Memory B cell (primary cell): ENCODE data around the gene APOD.

Experiments
- ATAC-seq: fragments of 150-1000 bp; cut with Tn5 transposase; 2 replicates; pipeline ENCODE4 v1.10.0; 2021; ENCODE audit warnings: low read depth, mild to moderate bottlenecking, moderate library complexity
- DNase-seq, 2 donors: peaks; one replicate each; pipeline ENCODE4 v3.0.0; 2022; ENCODE audit warnings: low spot score in 2 of 2
- H3K27ac Mint-ChIP-seq: one replicate; pipeline ENCODE4 v1.8.0; 2022; ENCODE audit warnings: mild to moderate bottlenecking, moderate library complexity, mixed read lengths
- H3K27me3 Mint-ChIP-seq: one replicate; pipeline ENCODE4 v1.8.0; 2022; ENCODE audit warnings: mixed read lengths
- H3K36me3 Mint-ChIP-seq: one replicate; pipeline ENCODE4 v1.8.0; 2022; ENCODE audit warnings: mild to moderate bottlenecking, mixed read lengths
- H3K4me1 Mint-ChIP-seq: one replicate; pipeline ENCODE4 v1.8.0; 2022; ENCODE audit warnings: mixed read lengths
- H3K4me3 Mint-ChIP-seq: one replicate; pipeline ENCODE4 v1.8.0; 2022; ENCODE audit warnings: mild to moderate bottlenecking, moderate library complexity, mixed read lengths
- H3K9me3 Mint-ChIP-seq: one replicate; pipeline ENCODE4 v1.8.0; 2022; ENCODE audit warnings: mixed read lengths

Gene APOD

GRCh38 chr3:195563317-195563716 is 20.4 kb downstream of the APOD start:
- Mint-ChIP-seq H3K9me3 (no peaks in the 10 kb centered on the region), H3K36me3 (no peaks in the 10 kb centered on the region), H3K27ac (no peak overlapping the region), H3K4me3 (no peak overlapping the region), H3K4me1 (peaks cover 2% of the 10 kb centered on the region), H3K27me3 (no peaks in the 10 kb centered on the region)
- DNase-seq = no peak
- no peak for ATAC-seq

- Mint-ChIP-seq H3K27me3 (no peaks in the 10 kb centered on the region), H3K36me3 (no peaks in the 10 kb centered on the region), H3K9me3 (no peaks in the 10 kb centered on the region), H3K4me3 (no peak overlapping the region), H3K4me1 (peaks cover 2% of the 10 kb centered on the region), H3K27ac (no peak overlapping the region)
- DNase-seq (no peak), ATAC-seq (no peak)
Observed at GRCh38 chr3:195559723-195560409, 23.9 kb downstream of the APOD start.

- no peak overlapping the region for H3K27ac Mint-ChIP-seq
- no peaks in the 10 kb centered on the region for H3K27me3 Mint-ChIP-seq
- ATAC-seq (peak; percentile 85), DNase-seq (peak in 1 of 2 donors; percentile 35)
- H3K9me3 Mint-ChIP-seq = no peaks in the 10 kb centered on the region
- H3K36me3 Mint-ChIP-seq = no peaks in the 10 kb centered on the region
- peaks cover 2% of the 10 kb centered on the region for H3K4me1 Mint-ChIP-seq
- H3K4me3 Mint-ChIP-seq = no peak overlapping the region
Observed at GRCh38 chr3:195558602-195559001, 25.1 kb downstream of the APOD start.

GRCh38 chr3:195557322-195557721 is 26.4 kb downstream of the APOD start:
- no peak overlapping the region for H3K4me3 Mint-ChIP-seq
- no peaks in the 10 kb centered on the region for H3K9me3 Mint-ChIP-seq
- DNase-seq (no peak), ATAC-seq (no peak)
- peaks cover 5% of the 10 kb centered on the region for H3K4me1 Mint-ChIP-seq
- no peak overlapping the region for H3K27ac Mint-ChIP-seq
- H3K36me3 Mint-ChIP-seq = no peaks in the 10 kb centered on the region
- no peaks in the 10 kb centered on the region for H3K27me3 Mint-ChIP-seq

GRCh38 chr3:195556390-195556789 is 27.4 kb downstream of the APOD start:
- no peak for DNase-seq
- Mint-ChIP-seq H3K4me3 (no peak overlapping the region), H3K4me1 (peaks cover 8% of the 10 kb centered on the region), H3K36me3 (no peaks in the 10 kb centered on the region), H3K9me3 (no peaks in the 10 kb centered on the region), H3K27me3 (no peaks in the 10 kb centered on the region), H3K27ac (no peak overlapping the region)
- ATAC-seq = peak; percentile 75

- no peak overlapping the region for H3K4me3 Mint-ChIP-seq
- H3K4me1 Mint-ChIP-seq = peaks cover 9% of the 10 kb centered on the region
- no peaks in the 10 kb centered on the region for H3K36me3 Mint-ChIP-seq
- DNase-seq (no peak), ATAC-seq (no peak)
- no peaks in the 10 kb centered on the region for H3K9me3 Mint-ChIP-seq
- H3K27me3 Mint-ChIP-seq = no peaks in the 10 kb centered on the region
- H3K27ac Mint-ChIP-seq = no peak overlapping the region
Observed at GRCh38 chr3:195555110-195555509, 28.6 kb downstream of the APOD start.

- H3K9me3 Mint-ChIP-seq = no peaks in the 10 kb centered on the region
- no peaks in the 10 kb centered on the region for H3K36me3 Mint-ChIP-seq
- ATAC-seq (no peak), DNase-seq (no peak)
- H3K4me3 Mint-ChIP-seq = no peak overlapping the region
- no peak overlapping the region for H3K27ac Mint-ChIP-seq
- peaks cover 13% of the 10 kb centered on the region for H3K4me1 Mint-ChIP-seq
- no peaks in the 10 kb centered on the region for H3K27me3 Mint-ChIP-seq
Observed at GRCh38 chr3:195554458-195554857, 29.3 kb downstream of the APOD start.

- Mint-ChIP-seq H3K4me1 (peaks cover 15% of the 10 kb centered on the region), H3K27ac (no peak overlapping the region), H3K36me3 (no peaks in the 10 kb centered on the region), H3K27me3 (no peaks in the 10 kb centered on the region), H3K4me3 (no peak overlapping the region), H3K9me3 (no peaks in the 10 kb centered on the region)
- ATAC-seq (no peak), DNase-seq (no peak)
Observed at GRCh38 chr3:195553268-195553667, 30.5 kb downstream of the APOD start.

- H3K27ac Mint-ChIP-seq = peak overlapping the region; percentile 73
- no peaks in the 10 kb centered on the region for H3K36me3 Mint-ChIP-seq
- peaks cover 23% of the 10 kb centered on the region for H3K4me1 Mint-ChIP-seq
- no peaks in the 10 kb centered on the region for H3K9me3 Mint-ChIP-seq
- H3K4me3 Mint-ChIP-seq = no peak overlapping the region
- DNase-seq = no peak
- no peaks in the 10 kb centered on the region for H3K27me3 Mint-ChIP-seq
- ATAC-seq = no peak
Observed at GRCh38 chr3:195551381-195551978, 32.3 kb downstream of the APOD start.

GRCh38 chr3:195550723-195551122 is 33.0 kb downstream of the APOD start:
- no peaks in the 10 kb centered on the region for H3K36me3 Mint-ChIP-seq
- H3K4me3 Mint-ChIP-seq = no peak overlapping the region
- no peaks in the 10 kb centered on the region for H3K27me3 Mint-ChIP-seq
- peak overlapping the region; percentile 89 for H3K27ac Mint-ChIP-seq
- H3K9me3 Mint-ChIP-seq = no peaks in the 10 kb centered on the region
- DNase-seq (no peak), ATAC-seq (no peak)
- peaks cover 28% of the 10 kb centered on the region for H3K4me1 Mint-ChIP-seq

GRCh38 chr3:195549931-195550519 is 33.7 kb downstream of the APOD start:
- Mint-ChIP-seq H3K4me3 (peak overlapping the region; percentile 72), H3K36me3 (no peaks in the 10 kb centered on the region), H3K27ac (peak overlapping the region; percentile 89), H3K4me1 (peaks cover 30% of the 10 kb centered on the region), H3K27me3 (no peaks in the 10 kb centered on the region), H3K9me3 (no peaks in the 10 kb centered on the region)
- ATAC-seq (peak; percentile 85), DNase-seq (peak; percentile 19 to 29)

GRCh38 chr3:195548987-195549386 is 34.8 kb downstream of the APOD start:
- no peak overlapping the region for H3K4me3 Mint-ChIP-seq
- no peaks in the 10 kb centered on the region for H3K36me3 Mint-ChIP-seq
- H3K27me3 Mint-ChIP-seq = no peaks in the 10 kb centered on the region
- no peak for ATAC-seq
- no peak overlapping the region for H3K27ac Mint-ChIP-seq
- peaks cover 34% of the 10 kb centered on the region for H3K4me1 Mint-ChIP-seq
- no peaks in the 10 kb centered on the region for H3K9me3 Mint-ChIP-seq
- DNase-seq = no peak

- Mint-ChIP-seq H3K4me3 (no peak overlapping the region), H3K36me3 (no peaks in the 10 kb centered on the region), H3K27ac (no peak overlapping the region), H3K9me3 (no peaks in the 10 kb centered on the region), H3K27me3 (no peaks in the 10 kb centered on the region), H3K4me1 (peaks cover 34% of the 10 kb centered on the region)
- ATAC-seq (no peak), DNase-seq (no peak)
Observed at GRCh38 chr3:195548501-195548900, 35.2 kb downstream of the APOD start.

- H3K27ac Mint-ChIP-seq = no peak overlapping the region
- H3K27me3 Mint-ChIP-seq = no peaks in the 10 kb centered on the region
- no peak for ATAC-seq
- peaks cover 33% of the 10 kb centered on the region for H3K4me1 Mint-ChIP-seq
- no peaks in the 10 kb centered on the region for H3K9me3 Mint-ChIP-seq
- no peak overlapping the region for H3K4me3 Mint-ChIP-seq
- H3K36me3 Mint-ChIP-seq = no peaks in the 10 kb centered on the region
- no peak for DNase-seq
Observed at GRCh38 chr3:195548006-195548405, 35.7 kb downstream of the APOD start.
